Measurements from ENCODE around the gene CARD11. TPM values are rescaled to one million over a fixed set of nuclear protein-coding genes. Genes with fewer than 3 reads are reported as not detected.

The CARD11 gene
- total RNA-seq, 2 donors from 2014 or later = 0.87 to 2.4 TPM

DNA sequence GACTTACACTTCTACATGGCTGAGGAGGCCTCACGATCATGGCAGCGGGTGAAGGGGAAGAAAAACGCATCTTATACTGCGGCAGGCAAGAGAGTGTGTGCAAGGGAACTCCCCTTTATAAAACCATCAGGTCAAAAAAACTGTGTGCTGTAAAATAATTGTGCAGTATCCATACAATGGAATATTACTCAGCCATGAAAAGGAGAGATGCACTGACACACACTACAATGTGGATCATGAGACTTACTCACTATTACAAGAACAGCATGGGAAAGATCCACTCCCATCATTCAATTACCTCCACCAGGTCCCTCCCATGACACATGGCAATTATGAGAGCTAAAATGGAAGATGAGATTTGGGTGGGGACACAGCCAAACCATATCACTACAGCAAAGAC, 27.2 kb upstream of the CARD11 start:
- WGBS = 69% methylated on average over 4 of the region's 4 CpGs
- Histone ChIP-seq H3K27me3 (replicated peaks; ENCODE audit: insufficient read depth) (no peaks in the 10 kb centered on the region), H3K27ac (no peak overlapping the region), H3K36me3 (no peaks in the 10 kb centered on the region), H3K4me3 (no peak overlapping the region), H3K9me3 (no peaks in the 10 kb centered on the region), H3K4me1 (replicated peaks) (no peaks in the 10 kb centered on the region)
- intact Hi-C loops (cut with DNase I) = no loop called here
- DNase-seq (ENCODE audit: low spot score) = no peak
- TF ChIP-seq POLR2AphosphoS5 (IDR thresholded peaks at IDR 0.05) (no peak), POLR2A (IDR thresholded peaks at IDR 0.05) (no peak)
- TF ChIP-seq, protein P1, sequence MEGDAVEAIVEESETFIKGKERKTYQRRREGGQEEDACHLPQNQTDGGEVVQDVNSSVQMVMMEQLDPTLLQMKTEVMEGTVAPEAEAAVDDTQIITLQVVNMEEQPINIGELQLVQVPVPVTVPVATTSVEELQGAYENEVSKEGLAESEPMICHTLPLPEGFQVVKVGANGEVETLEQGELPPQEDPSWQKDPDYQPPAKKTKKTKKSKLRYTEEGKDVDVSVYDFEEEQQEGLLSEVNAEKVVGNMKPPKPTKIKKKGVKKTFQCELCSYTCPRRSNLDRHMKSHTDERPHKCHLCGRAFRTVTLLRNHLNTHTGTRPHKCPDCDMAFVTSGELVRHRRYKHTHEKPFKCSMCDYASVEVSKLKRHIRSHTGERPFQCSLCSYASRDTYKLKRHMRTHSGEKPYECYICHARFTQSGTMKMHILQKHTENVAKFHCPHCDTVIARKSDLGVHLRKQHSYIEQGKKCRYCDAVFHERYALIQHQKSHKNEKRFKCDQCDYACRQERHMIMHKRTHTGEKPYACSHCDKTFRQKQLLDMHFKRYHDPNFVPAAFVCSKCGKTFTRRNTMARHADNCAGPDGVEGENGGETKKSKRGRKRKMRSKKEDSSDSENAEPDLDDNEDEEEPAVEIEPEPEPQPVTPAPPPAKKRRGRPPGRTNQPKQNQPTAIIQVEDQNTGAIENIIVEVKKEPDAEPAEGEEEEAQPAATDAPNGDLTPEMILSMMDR (IDR thresholded peaks at IDR 0.05) = no peak

DNA sequence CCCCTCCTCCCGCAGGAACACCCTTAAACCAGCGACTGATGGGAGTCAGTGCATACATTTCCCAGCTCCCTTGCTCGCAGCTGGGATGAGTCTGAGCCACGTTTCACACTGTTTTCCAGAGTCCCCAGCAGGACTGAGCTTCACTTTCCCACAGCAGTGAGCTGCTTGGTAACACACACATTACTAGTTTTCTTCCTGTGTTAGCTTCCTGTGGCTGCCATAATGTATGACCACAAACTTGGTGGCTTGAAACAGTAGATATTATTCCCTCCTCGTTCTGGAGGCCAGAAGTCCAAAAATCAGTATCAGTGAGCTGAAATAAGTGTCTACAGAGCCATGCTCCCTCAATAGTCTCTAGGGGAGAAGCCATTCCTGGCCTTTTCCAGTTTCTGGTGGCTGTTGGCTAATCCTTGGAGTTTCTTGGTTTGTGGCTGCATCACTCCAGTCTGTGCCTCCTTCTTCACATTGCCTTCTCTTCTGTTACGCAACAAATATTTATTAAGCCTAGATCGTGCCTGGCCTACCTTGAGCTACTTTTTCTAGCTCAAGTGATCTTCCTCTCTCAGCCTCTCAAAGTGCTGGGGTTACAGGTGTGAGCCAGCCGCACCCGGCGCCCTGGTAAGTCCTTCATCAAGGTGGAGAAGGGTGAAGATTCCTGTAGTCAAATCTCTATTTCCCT, 26.2 kb upstream of the CARD11 start:
- Histone ChIP-seq H3K27me3 (replicated peaks; ENCODE audit: insufficient read depth) (no peaks in the 10 kb centered on the region), H3K9me3 (no peaks in the 10 kb centered on the region), H3K4me1 (replicated peaks) (no peaks in the 10 kb centered on the region), H3K27ac (no peak overlapping the region), H3K4me3 (no peak overlapping the region), H3K36me3 (no peaks in the 10 kb centered on the region)
- no peak for DNase-seq (ENCODE audit: low spot score)
- intact Hi-C loops (cut with DNase I) = no loop called here
- TF ChIP-seq, protein P1 (IDR thresholded peaks at IDR 0.05) = no peak
- TF ChIP-seq POLR2AphosphoS5 (IDR thresholded peaks at IDR 0.05) (no peak), POLR2A (IDR thresholded peaks at IDR 0.05) (no peak)
- WGBS = 90% methylated on average over 10 of the region's 10 CpGs

DNA sequence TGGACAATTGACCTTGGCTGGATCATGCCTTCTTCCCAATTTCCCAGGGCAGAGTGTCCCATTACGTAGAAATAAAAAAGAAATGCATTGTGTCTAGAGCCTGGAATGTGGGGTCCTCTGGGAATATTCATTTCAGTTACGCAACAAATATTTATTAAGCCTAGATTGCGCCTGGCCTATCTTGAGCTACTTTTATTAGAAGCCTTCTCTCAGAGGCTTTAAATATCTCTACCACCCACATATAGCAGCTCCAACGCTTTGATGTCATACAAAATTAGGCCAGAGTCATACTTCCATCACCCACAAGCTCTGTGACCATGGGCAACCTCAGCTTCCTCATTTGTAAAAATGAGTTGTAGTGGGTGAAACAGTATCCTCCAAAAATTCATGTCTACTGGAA, 24.9 kb upstream of the CARD11 start:
- Histone ChIP-seq H3K4me1 (replicated peaks) (no peaks in the 10 kb centered on the region), H3K27ac (no peak overlapping the region), H3K4me3 (no peak overlapping the region), H3K36me3 (no peaks in the 10 kb centered on the region), H3K9me3 (no peaks in the 10 kb centered on the region), H3K27me3 (replicated peaks; ENCODE audit: insufficient read depth) (no peaks in the 10 kb centered on the region)
- no peak for DNase-seq (ENCODE audit: low spot score)
- no peak for TF ChIP-seq POLR2A (IDR thresholded peaks at IDR 0.05)
- TF ChIP-seq, protein P1 (IDR thresholded peaks at IDR 0.05) = no peak
- no peak for TF ChIP-seq POLR2AphosphoS5 (IDR thresholded peaks at IDR 0.05)
- 68% methylated on average over 4 of the region's 4 CpGs for WGBS
- intact Hi-C loops (cut with DNase I) = no loop called here

DNA sequence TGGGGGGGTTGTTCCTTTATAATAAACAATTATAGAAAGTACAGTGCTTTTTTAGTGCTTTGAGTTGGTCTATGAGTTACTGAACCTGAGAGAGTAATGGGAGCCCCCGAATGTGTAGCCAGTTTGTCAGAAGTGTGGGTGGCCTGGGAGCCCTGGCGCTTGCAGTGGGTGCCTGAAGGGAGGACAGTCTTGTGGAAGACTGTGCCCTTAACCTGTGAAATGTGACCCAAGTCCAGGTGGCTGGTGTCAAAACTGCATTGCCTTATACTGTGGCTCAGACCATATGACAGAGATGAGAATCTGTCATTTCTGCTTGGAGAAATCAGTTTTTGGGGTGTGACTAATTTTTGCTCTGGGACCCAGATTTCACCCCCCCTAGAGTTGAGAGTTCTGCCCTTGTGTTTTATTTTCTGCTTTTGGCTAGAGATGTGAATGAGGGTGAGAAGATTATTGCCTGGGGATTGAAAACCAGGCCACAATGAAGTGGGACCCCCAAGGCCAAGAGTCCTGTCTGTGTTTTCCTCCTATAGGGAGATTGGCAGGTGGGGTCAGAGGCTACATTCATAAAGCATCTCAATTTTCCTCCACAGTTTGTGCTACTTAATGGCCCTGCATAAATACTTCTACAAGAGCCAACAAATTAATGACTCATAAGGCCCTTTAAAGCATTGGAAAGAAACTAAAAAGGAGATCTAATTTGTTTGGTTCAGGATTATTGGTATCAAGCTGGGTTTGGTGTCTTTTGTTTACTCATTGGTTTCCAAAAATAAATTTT, 24.1 kb upstream of the CARD11 start:
- Histone ChIP-seq H3K36me3 (no peaks in the 10 kb centered on the region), H3K4me3 (no peak overlapping the region), H3K27me3 (replicated peaks; ENCODE audit: insufficient read depth) (no peaks in the 10 kb centered on the region), H3K4me1 (replicated peaks) (no peaks in the 10 kb centered on the region), H3K27ac (no peak overlapping the region), H3K9me3 (no peaks in the 10 kb centered on the region)
- intact Hi-C loops (cut with DNase I) = no loop called here
- TF ChIP-seq POLR2A (IDR thresholded peaks at IDR 0.05) = no peak
- no peak for TF ChIP-seq POLR2AphosphoS5 (IDR thresholded peaks at IDR 0.05)
- TF ChIP-seq, protein P1 (IDR thresholded peaks at IDR 0.05) = no peak
- 85% methylated on average over 2 of the region's 2 CpGs for WGBS
- DNase-seq (ENCODE audit: low spot score) = no peak
